OCI-LY1 (cell line): ENCODE results near the gene LGR5.

ENCODE experiments used
- H2AFZ ChIP-seq: fragments of 200-600 bp; sonication (generic), shearing (Covaris generic); 2 replicates; pipeline ENCODE4 v1.6.0; 2014; ENCODE audit warnings: antibody characterized with exemption, mild to moderate bottlenecking, low read length
- H3F3A ChIP-seq: fragments of 200-600 bp; sonication (generic), shearing (Covaris generic); 2 replicates; pipeline ENCODE4 v1.6.0; 2014; ENCODE audit warnings: mild to moderate bottlenecking, antibody characterized with exemption, low read length, moderate library complexity; ENCODE audit not compliant: insufficient read depth
- H3K27ac ChIP-seq: fragments of 200-600 bp; sonication (generic); 2 replicates; pipeline ENCODE4 v1.5.1; 2014; ENCODE audit warnings: low read length, mixed run types, mild to moderate bottlenecking, low read depth; ENCODE audit not compliant: poor library complexity, severe bottlenecking
- H3K27me3 ChIP-seq: fragments of 200-600 bp; sonication (generic); 2 replicates; pipeline ENCODE4 v1.6.0; 2014; ENCODE audit warnings: antibody characterized with exemption, mild to moderate bottlenecking, low read length, moderate library complexity; ENCODE audit not compliant: insufficient read depth
- H3K36me3 ChIP-seq: fragments of 200-600 bp; sonication (generic); 2 replicates; pipeline ENCODE4 v1.6.1; 2014; ENCODE audit warnings: mild to moderate bottlenecking, antibody characterized with exemption, low read length, moderate library complexity, mixed read lengths; ENCODE audit not compliant: insufficient read depth
- H3K4me1 ChIP-seq: fragments of 200-600 bp; sonication (generic); 2 replicates; pipeline ENCODE4 v1.5.1; 2014; ENCODE audit warnings: mild to moderate bottlenecking, low read length, moderate library complexity; ENCODE audit not compliant: insufficient read depth, severe bottlenecking
- H3K4me2 ChIP-seq: fragments of 200-600 bp; sonication (generic), shearing (Covaris generic); 2 replicates; pipeline ENCODE4 v1.6.1; 2014; ENCODE audit warnings: low read length
- H3K4me3 ChIP-seq: fragments of 200-600 bp; sonication (generic); 2 replicates; pipeline ENCODE4 v1.5.1; 2014; ENCODE audit warnings: low read length, low read depth, mild to moderate bottlenecking, mixed read lengths; ENCODE audit not compliant: poor library complexity, severe bottlenecking
- H3K79me2 ChIP-seq: fragments of 200-600 bp; shearing (Covaris generic); 2 replicates; pipeline ENCODE4 v1.6.1; 2016; ENCODE audit warnings: mixed run types, low read length, mixed read lengths; ENCODE audit not compliant: insufficient read depth
- H3K9ac ChIP-seq: fragments of 200-600 bp; sonication (generic), shearing (Covaris generic); 2 replicates; pipeline ENCODE4 v1.6.1; 2014; ENCODE audit warnings: mild to moderate bottlenecking, low read length, mixed read lengths
- H3K9me2 ChIP-seq: fragments of 200-600 bp; sonication (generic), shearing (Covaris generic); 2 replicates; pipeline ENCODE4 v1.6.1; 2014; ENCODE audit warnings: low read depth, mild to moderate bottlenecking, low read length, mixed read lengths
- H3K9me3 ChIP-seq: fragments of 200-600 bp; shearing (Covaris generic); 2 replicates; pipeline ENCODE4 v1.6.1; 2014; ENCODE audit warnings: low read length, mixed read lengths
- H4K20me1 ChIP-seq: fragments of 200-600 bp; sonication (generic), shearing (Covaris generic); 2 replicates; pipeline ENCODE4 v1.6.0; 2016; ENCODE audit warnings: mild to moderate bottlenecking, low read length; ENCODE audit not compliant: insufficient read depth
- EZH2 ChIP-seq: fragments of 200-600 bp; sonication (generic), shearing (Covaris generic); IDR thresholded peaks from 2 replicates; pipeline ENCODE4 v1.8.0; 2017; ENCODE audit warnings: borderline replicate concordance, mixed run types, mild to moderate bottlenecking, antibody characterized with exemption, low read length, moderate library complexity, mixed read lengths
- TF ChIP-seq, protein P1 (sequence below): fragments of 200-600 bp; sonication (generic), shearing (Covaris generic); IDR thresholded peaks from 2 replicates; pipeline ENCODE4 v1.5.1; 2017; ENCODE audit warnings: mild to moderate bottlenecking, antibody characterized with exemption, low read length, moderate library complexity, mixed read lengths

LGR5 gene

GRCh38 chr12:71587012-71587411, 147.4 kb downstream of the LGR5 start:
- no peaks in the 10 kb centered on the region for H3K9me3 ChIP-seq

DNA sequence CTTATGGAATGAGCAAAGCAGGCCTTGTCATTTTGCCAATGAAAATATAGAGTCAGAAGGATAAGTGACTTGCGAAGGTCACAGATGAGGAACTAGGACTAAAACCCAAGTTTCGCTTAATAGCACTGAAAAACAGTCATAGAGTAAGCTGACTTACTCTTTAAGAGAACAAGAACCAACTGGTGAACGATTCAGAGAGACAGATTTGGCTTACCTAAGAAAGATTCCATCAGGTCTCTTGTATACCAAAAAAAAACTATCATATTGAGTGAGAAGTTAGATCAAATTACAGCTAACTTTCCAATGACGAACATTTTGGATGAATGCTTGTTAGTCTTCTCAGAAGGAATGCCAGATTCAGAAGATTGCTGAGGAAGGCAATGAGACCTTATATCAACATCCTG, 149.9 kb downstream of the LGR5 start:
- no peak overlapping the region for H3K4me2 ChIP-seq
- H3K4me3 ChIP-seq = no peak overlapping the region

More at GRCh38 chr12:71587012-71587411, 147.4 kb downstream of the LGR5 start:
- TF ChIP-seq, protein P1, sequence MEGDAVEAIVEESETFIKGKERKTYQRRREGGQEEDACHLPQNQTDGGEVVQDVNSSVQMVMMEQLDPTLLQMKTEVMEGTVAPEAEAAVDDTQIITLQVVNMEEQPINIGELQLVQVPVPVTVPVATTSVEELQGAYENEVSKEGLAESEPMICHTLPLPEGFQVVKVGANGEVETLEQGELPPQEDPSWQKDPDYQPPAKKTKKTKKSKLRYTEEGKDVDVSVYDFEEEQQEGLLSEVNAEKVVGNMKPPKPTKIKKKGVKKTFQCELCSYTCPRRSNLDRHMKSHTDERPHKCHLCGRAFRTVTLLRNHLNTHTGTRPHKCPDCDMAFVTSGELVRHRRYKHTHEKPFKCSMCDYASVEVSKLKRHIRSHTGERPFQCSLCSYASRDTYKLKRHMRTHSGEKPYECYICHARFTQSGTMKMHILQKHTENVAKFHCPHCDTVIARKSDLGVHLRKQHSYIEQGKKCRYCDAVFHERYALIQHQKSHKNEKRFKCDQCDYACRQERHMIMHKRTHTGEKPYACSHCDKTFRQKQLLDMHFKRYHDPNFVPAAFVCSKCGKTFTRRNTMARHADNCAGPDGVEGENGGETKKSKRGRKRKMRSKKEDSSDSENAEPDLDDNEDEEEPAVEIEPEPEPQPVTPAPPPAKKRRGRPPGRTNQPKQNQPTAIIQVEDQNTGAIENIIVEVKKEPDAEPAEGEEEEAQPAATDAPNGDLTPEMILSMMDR = no peak
- TF ChIP-seq EZH2 = no peak
- Histone ChIP-seq H3K79me2 (no peaks in the 10 kb centered on the region), H3K36me3 (no peaks in the 10 kb centered on the region), H3F3A (no peaks in the 10 kb centered on the region), H3K27ac (no peak overlapping the region), H3K4me1 (no peaks in the 10 kb centered on the region), H3K9me2 (no peaks in the 10 kb centered on the region), H3K4me3 (no peak overlapping the region), H3K9ac (no peak overlapping the region), H3K27me3 (no peaks in the 10 kb centered on the region), H3K4me2 (no peak overlapping the region), H4K20me1 (no peaks in the 10 kb centered on the region), H2AFZ (no peak overlapping the region)

DNA sequence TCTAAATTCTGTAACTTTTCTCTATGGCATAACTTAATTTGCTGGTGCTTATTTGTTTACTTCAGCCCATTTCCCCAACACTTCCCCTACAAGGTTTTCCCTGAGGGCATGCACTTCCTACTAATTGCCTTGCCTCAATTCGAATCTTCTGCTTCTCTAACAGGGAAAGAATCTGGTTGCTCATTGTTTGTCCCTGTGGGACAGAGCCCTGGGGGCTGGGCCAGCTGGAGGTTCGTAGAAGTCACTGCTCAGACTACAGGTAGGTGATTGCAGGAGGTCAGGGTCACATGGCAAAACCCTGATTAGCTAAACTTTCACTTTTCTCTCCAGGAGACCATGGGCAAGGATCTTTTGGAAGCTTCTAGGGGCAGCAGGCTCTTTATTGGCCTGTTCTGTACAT, 152.0 kb downstream of the LGR5 start:
- H3K27me3 ChIP-seq = no peaks in the 10 kb centered on the region
- no peak overlapping the region for H3K4me3 ChIP-seq
- H2AFZ ChIP-seq = no peak overlapping the region
- no peak overlapping the region for H3K9ac ChIP-seq
- no peaks in the 10 kb centered on the region for H3F3A ChIP-seq
- H3K79me2 ChIP-seq = no peaks in the 10 kb centered on the region
- H4K20me1 ChIP-seq = no peaks in the 10 kb centered on the region
- H3K4me1 ChIP-seq = no peaks in the 10 kb centered on the region
- no peak overlapping the region for H3K4me2 ChIP-seq
- TF ChIP-seq, protein P1 = no peak
- no peak for TF ChIP-seq EZH2
- no peaks in the 10 kb centered on the region for H3K9me3 ChIP-seq
- no peaks in the 10 kb centered on the region for H3K9me2 ChIP-seq
- no peak overlapping the region for H3K27ac ChIP-seq
- no peaks in the 10 kb centered on the region for H3K36me3 ChIP-seq

More for the DNA sequence above, 149.9 kb downstream of the LGR5 start:
- Histone ChIP-seq H3K27ac (no peak overlapping the region), H3K36me3 (no peaks in the 10 kb centered on the region), H3K27me3 (no peaks in the 10 kb centered on the region), H2AFZ (no peak overlapping the region), H3K79me2 (no peaks in the 10 kb centered on the region), H3F3A (no peaks in the 10 kb centered on the region), H3K9me3 (no peaks in the 10 kb centered on the region), H3K9ac (no peak overlapping the region), H4K20me1 (no peaks in the 10 kb centered on the region), H3K4me1 (no peaks in the 10 kb centered on the region), H3K9me2 (no peaks in the 10 kb centered on the region)
- no peak for TF ChIP-seq EZH2
- TF ChIP-seq, protein P1 = no peak
